ENCODE measurements around the gene PTPRR. TPM values are rescaled to one million over a fixed set of nuclear protein-coding genes. Genes with fewer than 3 reads are reported as not detected.
A peak's percentile ranks its signal among the peaks of the same experiment; 100 is the strongest.

Gene PTPRR
- total RNA-seq, 4 donors from 2014 or later: 0.57 to 2.1 (median 0.84) TPM

DNA sequence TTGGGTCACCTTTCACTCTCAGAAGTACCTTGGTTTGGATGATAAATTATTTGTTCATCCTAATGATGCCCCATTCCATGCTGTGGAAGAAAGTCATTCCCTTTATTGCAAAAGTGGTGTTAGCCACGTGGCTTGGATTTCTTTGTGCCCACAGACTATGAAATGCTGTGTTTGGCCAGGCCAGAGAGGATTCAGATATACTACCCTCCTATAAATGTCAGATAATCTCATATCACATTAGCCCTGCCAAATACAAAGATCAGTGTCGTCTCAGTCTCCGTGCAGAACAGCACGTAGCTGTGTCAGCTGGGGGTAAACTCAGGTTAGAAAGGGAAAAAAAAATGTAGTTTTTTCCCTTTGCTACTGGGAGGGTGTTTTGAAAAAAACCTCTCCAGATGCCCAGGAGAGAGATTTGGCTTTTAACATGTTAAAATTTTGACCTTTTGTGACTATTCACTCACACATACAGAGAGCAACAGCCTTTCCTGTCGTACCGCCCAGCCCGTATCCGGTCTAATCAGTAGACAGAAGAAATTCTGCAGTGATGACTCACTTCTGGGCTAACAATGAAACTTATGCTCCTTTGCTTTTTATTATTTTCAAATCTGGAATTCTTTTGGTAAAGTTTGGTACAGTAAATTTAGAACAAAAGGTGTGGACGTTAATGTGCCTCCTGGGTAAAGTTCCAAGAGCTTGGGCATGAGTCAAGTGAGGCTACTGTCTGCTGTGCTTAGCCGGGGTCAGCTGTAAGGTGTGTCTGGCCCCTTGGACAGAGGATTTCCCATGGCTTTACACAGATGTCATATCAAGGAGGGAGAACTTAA is 274.8 kb downstream of the PTPRR start:
- Histone ChIP-seq H3K4me1 (peaks cover 14 to 33% (median 24%) of the 10 kb centered on the region in 4 donors), H3K27me3 (no peaks in the 10 kb centered on the region), H3K27ac (replicated peaks in 1 of 4) (peak overlapping the region in 3 of 4 donors; percentile 3 to 31 (median 29)), H3K4me3 (no peak overlapping the region), H3K9me3 (no peaks in the 10 kb centered on the region), H3K36me3 (no peaks in the 10 kb centered on the region)
- DNase-seq (ENCODE audit: extremely low spot score): no peak
- TF ChIP-seq, protein P1, sequence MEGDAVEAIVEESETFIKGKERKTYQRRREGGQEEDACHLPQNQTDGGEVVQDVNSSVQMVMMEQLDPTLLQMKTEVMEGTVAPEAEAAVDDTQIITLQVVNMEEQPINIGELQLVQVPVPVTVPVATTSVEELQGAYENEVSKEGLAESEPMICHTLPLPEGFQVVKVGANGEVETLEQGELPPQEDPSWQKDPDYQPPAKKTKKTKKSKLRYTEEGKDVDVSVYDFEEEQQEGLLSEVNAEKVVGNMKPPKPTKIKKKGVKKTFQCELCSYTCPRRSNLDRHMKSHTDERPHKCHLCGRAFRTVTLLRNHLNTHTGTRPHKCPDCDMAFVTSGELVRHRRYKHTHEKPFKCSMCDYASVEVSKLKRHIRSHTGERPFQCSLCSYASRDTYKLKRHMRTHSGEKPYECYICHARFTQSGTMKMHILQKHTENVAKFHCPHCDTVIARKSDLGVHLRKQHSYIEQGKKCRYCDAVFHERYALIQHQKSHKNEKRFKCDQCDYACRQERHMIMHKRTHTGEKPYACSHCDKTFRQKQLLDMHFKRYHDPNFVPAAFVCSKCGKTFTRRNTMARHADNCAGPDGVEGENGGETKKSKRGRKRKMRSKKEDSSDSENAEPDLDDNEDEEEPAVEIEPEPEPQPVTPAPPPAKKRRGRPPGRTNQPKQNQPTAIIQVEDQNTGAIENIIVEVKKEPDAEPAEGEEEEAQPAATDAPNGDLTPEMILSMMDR (IDR thresholded peaks at IDR 0.05): no peak
- TF ChIP-seq POLR2AphosphoS5 (IDR thresholded peaks at IDR 0.05): peak; percentile 48 to 61
- intact Hi-C loops (cut with DNase I): no loop called here
- WGBS: 16% methylated on average over 10 of the region's 10 CpGs

DNA sequence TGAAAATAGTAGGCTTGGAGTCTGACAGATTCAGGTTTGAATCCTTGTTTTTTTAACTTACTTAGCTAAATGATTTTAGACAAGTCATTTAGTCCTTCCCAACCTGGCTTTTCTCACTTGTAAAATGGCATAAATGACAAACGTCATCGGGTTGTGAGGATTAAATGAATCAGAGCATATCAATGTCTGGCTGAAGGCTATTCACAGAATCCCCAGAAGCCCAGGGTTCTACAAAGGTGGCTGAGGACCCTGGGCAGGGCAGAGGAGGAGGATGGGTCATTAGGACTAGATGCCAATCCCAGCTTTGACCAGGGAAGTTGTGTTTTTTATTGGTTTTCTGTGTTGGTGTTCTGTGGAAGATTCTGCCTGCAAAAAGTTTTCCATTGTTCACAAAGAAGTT is 275.7 kb downstream of the PTPRR start:
- intact Hi-C loops (cut with DNase I): no loop called here
- 89% methylated on average over 2 of the region's 2 CpGs for WGBS
- Histone ChIP-seq H3K4me1 (peaks cover 14 to 33% (median 24%) of the 10 kb centered on the region in 4 donors), H3K4me3 (no peak overlapping the region), H3K27me3 (no peaks in the 10 kb centered on the region), H3K36me3 (no peaks in the 10 kb centered on the region), H3K27ac (replicated peaks in 1 of 4) (no peak overlapping the region), H3K9me3 (no peaks in the 10 kb centered on the region)
- TF ChIP-seq POLR2A (IDR thresholded peaks at IDR 0.05; ENCODE audit: low read depth): no peak
- TF ChIP-seq, protein P1 (IDR thresholded peaks at IDR 0.05): no peak
- no peak for TF ChIP-seq POLR2AphosphoS5 (IDR thresholded peaks at IDR 0.05)
- TF ChIP-seq EP300 (IDR thresholded peaks at IDR 0.05): no peak
- no peak for DNase-seq (ENCODE audit: extremely low spot score)

DNA sequence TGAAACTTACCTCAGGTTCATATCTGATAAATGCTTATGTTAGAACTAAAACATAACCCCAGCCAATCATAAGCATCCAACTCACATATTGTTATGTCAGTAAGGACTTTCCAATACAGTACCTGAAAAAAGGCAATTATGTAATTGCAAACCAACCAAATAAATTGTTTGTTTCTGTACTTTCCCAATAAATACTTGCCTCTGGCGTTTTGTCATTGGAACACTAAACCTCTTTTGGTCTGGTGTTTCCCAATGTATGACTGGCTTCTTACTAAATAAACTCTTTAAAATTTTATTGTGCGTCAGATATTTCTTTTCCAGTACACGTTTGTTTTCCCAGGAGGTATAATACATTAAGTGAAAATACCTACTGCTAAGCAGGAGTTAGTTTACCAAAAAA is 276.6 kb downstream of the PTPRR start:
- Histone ChIP-seq H3K27me3 (no peaks in the 10 kb centered on the region), H3K4me1 (peaks cover 14 to 27% (median 20%) of the 10 kb centered on the region in 4 donors), H3K9me3 (no peaks in the 10 kb centered on the region), H3K4me3 (no peak overlapping the region), H3K36me3 (no peaks in the 10 kb centered on the region), H3K27ac (replicated peaks in 1 of 4) (no peak overlapping the region)
- WGBS: 92% methylated on average over 3 of the region's 3 CpGs
- intact Hi-C loops (cut with DNase I): no loop called here
- DNase-seq (ENCODE audit: extremely low spot score): no peak
- TF ChIP-seq, protein P1 (IDR thresholded peaks at IDR 0.05): no peak
- TF ChIP-seq POLR2AphosphoS5 (IDR thresholded peaks at IDR 0.05) (no peak), POLR2A (IDR thresholded peaks at IDR 0.05; ENCODE audit: low read depth) (no peak), EP300 (IDR thresholded peaks at IDR 0.05) (no peak)

DNA sequence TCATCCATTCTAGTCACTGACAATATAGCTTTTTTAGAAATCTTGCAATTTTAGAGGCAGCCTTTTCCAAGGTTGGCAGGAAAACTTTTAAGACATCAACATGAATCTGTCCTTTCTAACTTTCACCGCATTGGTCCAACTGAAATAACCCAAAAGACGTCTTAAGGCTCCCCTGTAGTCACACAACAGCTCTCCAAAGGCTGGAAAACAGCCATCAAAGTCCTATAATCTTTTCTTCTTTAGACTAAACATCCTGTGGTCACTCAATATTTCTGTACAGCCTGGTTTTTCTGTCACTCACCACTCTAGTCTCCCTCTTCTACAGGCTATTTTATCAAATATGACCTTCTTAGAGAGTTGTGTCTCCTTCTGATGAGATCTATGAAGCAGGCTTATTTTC is 278.8 kb downstream of the PTPRR start:
- Histone ChIP-seq H3K27me3 (no peaks in the 10 kb centered on the region), H3K9me3 (no peaks in the 10 kb centered on the region), H3K4me1 (peaks cover 9 to 16% (median 11%) of the 10 kb centered on the region in 4 donors), H3K36me3 (no peaks in the 10 kb centered on the region), H3K27ac (replicated peaks in 1 of 4) (no peak overlapping the region), H3K4me3 (no peak overlapping the region)
- intact Hi-C loops (cut with DNase I): no loop called here
- TF ChIP-seq EP300 (IDR thresholded peaks at IDR 0.05) (no peak), POLR2AphosphoS5 (IDR thresholded peaks at IDR 0.05) (no peak), POLR2A (IDR thresholded peaks at IDR 0.05; ENCODE audit: low read depth) (no peak)
- TF ChIP-seq, protein P1 (IDR thresholded peaks at IDR 0.05): no peak
- DNase-seq (ENCODE audit: extremely low spot score): no peak
- 88% methylated on average over 2 of the region's 2 CpGs for WGBS

Data from esophagus muscularis mucosa (tissue), 4 donors.